H9 (cell line): ENCODE results near the gene ADAT2. TPM values are rescaled to one million over a fixed set of nuclear protein-coding genes. Genes with fewer than 3 reads are reported as not detected.
A peak's percentile ranks its signal among the peaks of the same experiment; 100 is the strongest.

ENCODE experiments used
- DNase-seq: peaks from one replicate; pipeline ENCODE4 v3.0.0-alpha.2; 2017
- H2AFZ ChIP-seq: one replicate; pipeline ENCODE4 v1.6.1; 2013; ENCODE audit warnings: mild to moderate bottlenecking, low read length, control low read depth, moderate library complexity
- H2AK5ac ChIP-seq: 2 replicates; pipeline ENCODE4 v1.6.1; 2013; ENCODE audit warnings: low read length, control low read depth, mixed read lengths; ENCODE audit not compliant: insufficient read length
- H2BK120ac ChIP-seq: one replicate; pipeline ENCODE4 v1.6.1; 2013; ENCODE audit warnings: low read depth, mild to moderate bottlenecking, low read length, control low read depth, inconsistent platforms; ENCODE audit not compliant: poor library complexity, severe bottlenecking
- H2BK12ac ChIP-seq: 2 replicates; pipeline ENCODE4 v1.6.1; 2013; ENCODE audit warnings: low read length, control low read depth, mixed read lengths, low read depth; ENCODE audit not compliant: insufficient read length
- H2BK15ac ChIP-seq: 2 replicates; pipeline ENCODE4 v1.6.1; 2013; ENCODE audit warnings: low read depth, low read length, control low read depth
- H2BK20ac ChIP-seq: one replicate; pipeline ENCODE4 v1.6.1; 2013; ENCODE audit warnings: low read depth, mild to moderate bottlenecking, low read length, control low read depth, inconsistent platforms; ENCODE audit not compliant: poor library complexity, severe bottlenecking
- H2BK5ac ChIP-seq: 2 replicates; pipeline ENCODE4 v1.6.1; 2013; ENCODE audit warnings: low read length, control low read depth, mixed read lengths; ENCODE audit not compliant: insufficient read length
- H3K14ac ChIP-seq: 2 replicates; pipeline ENCODE4 v1.6.1; 2013; ENCODE audit warnings: low read length, control low read depth; ENCODE audit not compliant: insufficient read depth
- H3K18ac ChIP-seq: 2 replicates; pipeline ENCODE4 v1.6.1; 2013; ENCODE audit warnings: low read depth, mild to moderate bottlenecking, mixed read lengths, low read length, control low read depth; ENCODE audit not compliant: insufficient read length
- H3K23ac ChIP-seq: 2 replicates; pipeline ENCODE4 v1.6.1; 2013; ENCODE audit warnings: low read length, control low read depth, mixed read lengths, low read depth; ENCODE audit not compliant: insufficient read length
- H3K23me2 ChIP-seq: 2 replicates; pipeline ENCODE4 v1.6.1; 2013; ENCODE audit warnings: low read depth, mild to moderate bottlenecking, mixed read lengths, low read length, control low read depth; ENCODE audit not compliant: insufficient read length, poor library complexity, severe bottlenecking
- H3K27ac ChIP-seq: 2 replicates; pipeline ENCODE4 v1.5.1; 2013; ENCODE audit warnings: low read length, control low read depth, mixed read lengths, low read depth; ENCODE audit not compliant: insufficient read length
- H3K27me3 ChIP-seq: 2 replicates; pipeline ENCODE4 v1.6.1; 2013; ENCODE audit warnings: low read length, control low read depth, inconsistent platforms; ENCODE audit not compliant: insufficient read depth
- H3K4ac ChIP-seq: 2 replicates; pipeline ENCODE4 v1.6.1; 2013; ENCODE audit warnings: low read depth, mild to moderate bottlenecking, control low read depth, inconsistent platforms, low read length, moderate library complexity
- H3K4me1 ChIP-seq: 2 replicates; pipeline ENCODE4 v1.6.1; 2013; ENCODE audit warnings: low read length, control low read depth, inconsistent platforms; ENCODE audit not compliant: insufficient read depth
- H3K4me2 ChIP-seq: 2 replicates; pipeline ENCODE4 v1.6.1; 2013; ENCODE audit warnings: low read length, control low read depth, mixed read lengths; ENCODE audit not compliant: insufficient read length, insufficient read depth
- H3K56ac ChIP-seq: 2 replicates; pipeline ENCODE4 v1.6.1; 2013; ENCODE audit warnings: low read depth, mild to moderate bottlenecking, mixed read lengths, low read length, control low read depth; ENCODE audit not compliant: insufficient read length
- H3K79me1 ChIP-seq: 2 replicates; pipeline ENCODE4 v1.6.1; 2013; ENCODE audit warnings: low read depth, mild to moderate bottlenecking, moderate library complexity, low read length, control low read depth, inconsistent platforms; ENCODE audit not compliant: insufficient read depth, poor library complexity, severe bottlenecking
- H3K79me2 ChIP-seq: 2 replicates; pipeline ENCODE4 v1.6.1; 2013; ENCODE audit warnings: low read length, control low read depth, inconsistent platforms; ENCODE audit not compliant: insufficient read depth
- H3K9ac ChIP-seq: 2 replicates; pipeline ENCODE4 v1.6.1; 2013; ENCODE audit warnings: low read length, control low read depth, mixed read lengths; ENCODE audit not compliant: insufficient read length; ENCODE audit errors: extremely low read depth
- H3K9me3 ChIP-seq: one replicate; pipeline ENCODE4 v1.6.1; 2013; ENCODE audit warnings: low read depth, low read length, inconsistent platforms; ENCODE audit not compliant: control insufficient read depth
- H3T11ph ChIP-seq: one replicate; pipeline ENCODE4 v1.6.1; 2013; ENCODE audit warnings: mild to moderate bottlenecking, low read length, control low read depth, inconsistent platforms
- H4K20me1 ChIP-seq: one replicate; pipeline ENCODE4 v1.6.1; 2013; ENCODE audit not compliant: control insufficient read depth, insufficient read length, insufficient read depth
- H4K5ac ChIP-seq: 2 replicates; pipeline ENCODE4 v1.6.1; 2013; ENCODE audit warnings: low read depth, mild to moderate bottlenecking, mixed read lengths, low read length, control low read depth; ENCODE audit not compliant: insufficient read length
- H4K8ac ChIP-seq: replicated peaks from 2 replicates; pipeline ENCODE4 v1.6.1; 2013; ENCODE audit warnings: low read length, control low read depth, mixed read lengths, low read depth; ENCODE audit not compliant: insufficient read length
- H4K91ac ChIP-seq: 2 replicates; pipeline ENCODE4 v1.6.1; 2013; ENCODE audit warnings: low read depth, mild to moderate bottlenecking, moderate library complexity, mixed read lengths, low read length, control low read depth; ENCODE audit not compliant: insufficient read length
- H3K27ac Mint-ChIP-seq, 3 experiments: 2 replicates in 2 of 3; 3 replicates in 1 of 3; pipeline ENCODE4 v1.8.0; 2020 to 2021; ENCODE audit warnings: mixed read lengths in 3 of 3, mild to moderate bottlenecking in 1 of 3, moderate library complexity in 1 of 3
- H3K27me3 Mint-ChIP-seq: 2 replicates; pipeline ENCODE4 v1.8.0; 2021; ENCODE audit warnings: low read depth, mild to moderate bottlenecking, moderate library complexity, mixed read lengths
- H3K36me3 Mint-ChIP-seq, 3 experiments: 2 replicates in 2 of 3; 3 replicates in 1 of 3; pipeline ENCODE4 v1.8.0; 2020 to 2021; ENCODE audit warnings: low read depth in 3 of 3, mixed read lengths in 3 of 3; ENCODE audit not compliant: insufficient read depth in 1 of 3
- H3K4me1 Mint-ChIP-seq, 2 experiments: 2 replicates each; pipeline ENCODE4 v1.8.0; 2020; ENCODE audit warnings: mixed read lengths in 2 of 2
- H3K4me3 Mint-ChIP-seq, 2 experiments: 2 replicates in 1 of 2; 3 replicates in 1 of 2; pipeline ENCODE4 v1.8.0; 2020 to 2021; ENCODE audit warnings: mild to moderate bottlenecking in 2 of 2, mixed read lengths in 2 of 2, moderate library complexity in 1 of 2
- H3K9me3 Mint-ChIP-seq, 2 experiments: 2 replicates in 1 of 2; 3 replicates in 1 of 2; pipeline ENCODE4 v1.8.0; 2020; ENCODE audit warnings: mild to moderate bottlenecking in 2 of 2, mixed read lengths in 2 of 2, moderate library complexity in 1 of 2
- CTCF ChIP-seq: fragments of 200-600 bp; sonication (generic); conservative IDR thresholded peaks from 3 replicates; pipeline ENCODE4 v1.8.0; 2021; ENCODE audit warnings: antibody characterized with exemption, mild to moderate bottlenecking
- WGBS: extraction: QIAGEN DNeasy Blood & Tissue Kit; methylation state at CpG from one replicate; pipeline ENCODE4 v1.1.7; 2013; ENCODE audit warnings: missing lambda C conversion rate, low lambda C conversion rate, mixed read lengths; ENCODE audit not compliant: insufficient read length; ENCODE audit errors: extremely low coverage; 5-methylcytosine and 5-hydroxymethylcytosine counted together
- total RNA-seq: library from RNA; stranded (reverse); gene quantifications from 2 replicates; pipeline ENCODE4 v1.2.1, GENCODE V29; 2021

The ADAT2 gene
- total RNA-seq, 1 experiment from 2014 or later, result 11.3 TPM

GRCh38 chr6:143405373-143406154, 44.9 kb downstream of the ADAT2 start:
- H2BK5ac ChIP-seq, result no peak overlapping the region
- H3K27me3 Mint-ChIP-seq, result no peaks in the 10 kb centered on the region
- H2BK120ac ChIP-seq, result no peak overlapping the region
- no peak overlapping the region for H3K23ac ChIP-seq
- no peaks in the 10 kb centered on the region for H4K20me1 ChIP-seq
- no peak overlapping the region for H3K14ac ChIP-seq
- H3K79me1 ChIP-seq, result no peaks in the 10 kb centered on the region
- H3T11ph ChIP-seq, result no peak overlapping the region
- H3K4me3 Mint-ChIP-seq, result no peak overlapping the region
- no peak overlapping the region for H3K4me2 ChIP-seq
- H3K27ac Mint-ChIP-seq, result peak overlapping the region in 1 of 3 experiments; percentile 29; a peak in 1 of 7 replicates
- H2BK12ac ChIP-seq, result no peak overlapping the region
- no peak overlapping the region for H4K91ac ChIP-seq
- WGBS, result no CpG with 5 or more reads among the region's 9 CpGs
- no peak overlapping the region for H4K8ac ChIP-seq
- H2BK15ac ChIP-seq, result no peak overlapping the region
- H3K56ac ChIP-seq, result no peak overlapping the region
- no peaks in the 10 kb centered on the region for H3K36me3 Mint-ChIP-seq
- no peak overlapping the region for H3K18ac ChIP-seq
- H3K27me3 ChIP-seq, result no peaks in the 10 kb centered on the region
- no peak overlapping the region for H3K4ac ChIP-seq
- peaks cover 21 to 28% of the 10 kb centered on the region in 2 experiments for H3K4me1 Mint-ChIP-seq
- H3K79me2 ChIP-seq, result no peaks in the 10 kb centered on the region
- no peak overlapping the region for H2BK20ac ChIP-seq
- no peak overlapping the region for H4K5ac ChIP-seq
- H2AFZ ChIP-seq, result no peak overlapping the region
- H3K9ac ChIP-seq, result no peak overlapping the region
- H2AK5ac ChIP-seq, result no peak overlapping the region
- no peak overlapping the region for H3K27ac ChIP-seq
- H3K9me3 ChIP-seq, result no peaks in the 10 kb centered on the region
- no peak for DNase-seq
- H3K4me1 ChIP-seq, result no peaks in the 10 kb centered on the region; the same call in 1 of the 2 replicates
- TF ChIP-seq CTCF, result no peak
- H3K9me3 Mint-ChIP-seq, result no peaks in the 10 kb centered on the region
- no peaks in the 10 kb centered on the region for H3K23me2 ChIP-seq
